OCI-LY7 (cell line): ENCODE measurements around the gene HSP90AB1.

Experiments
- CTCF ChIP-seq: fragments of 200-600 bp; sonication (generic); conservative IDR thresholded peaks from 2 replicates; pipeline ENCODE4 v1.5.1; 2014; ENCODE audit warnings: mild to moderate bottlenecking, antibody characterized with exemption, low read length, moderate library complexity, mixed read lengths
- EZH2phosphoT487 ChIP-seq: fragments of 200-600 bp; sonication (generic); IDR thresholded peaks from 2 replicates; pipeline ENCODE4 v1.6.1; 2018; ENCODE audit warnings: low read depth, borderline replicate concordance, mild to moderate bottlenecking, mixed run types, antibody characterized with exemption, low read length, moderate library complexity, mixed read lengths

GRCh38 chr6:44255871-44256774 lies 9.2 kb downstream of the HSP90AB1 start:
- TF ChIP-seq CTCF (0 out of 2 replicates have a peak, but pooled peaks have one; percentile 9), EZH2phosphoT487 (no peak)
